ENCODE results near the gene BRAT1.

The BRAT1 gene

GRCh38 chr7:2494191-2495130, 60.9 kb downstream of the BRAT1 start:
- DNase-seq, result no peak

GRCh38 chr7:2493205-2494164, 61.8 kb downstream of the BRAT1 start:
- DNase-seq, result no peak

- no peak for DNase-seq
These were observed 63.3 kb downstream of the BRAT1 start for GRCh38 chr7:2492038-2492437.

GRCh38 chr7:2490181-2490651, 65.1 kb downstream of the BRAT1 start:
- no peak for DNase-seq

- DNase-seq, result no peak
These were observed 66.6 kb downstream of the BRAT1 start for GRCh38 chr7:2488681-2489080.

DNA sequence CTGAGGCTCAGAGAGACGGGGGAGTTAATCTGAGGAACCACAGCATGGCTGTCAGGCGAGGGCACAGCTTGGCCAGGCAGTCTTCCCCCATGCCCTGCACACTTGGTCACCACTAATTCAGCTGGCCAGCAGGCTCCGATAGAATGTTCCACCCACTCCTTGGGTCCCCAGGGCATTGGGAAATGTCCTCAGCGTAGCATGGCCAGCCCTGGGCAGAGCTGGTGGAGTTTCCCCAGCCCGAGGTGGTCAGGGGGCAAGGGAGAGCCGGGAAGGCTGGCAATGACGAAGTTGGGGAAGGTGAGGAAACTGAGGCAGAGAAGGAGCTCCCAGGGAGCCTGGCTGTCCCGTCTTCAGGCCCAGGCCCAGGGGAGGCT, 67.1 kb downstream of the BRAT1 start:
- DNase-seq, result no peak

Data from CD4-positive, alpha-beta T cell treated with Interleukin-4 for 1 hour (primary cell).